GM19025 (cell line): ENCODE data around the gene RAB36.

Experiments used
- ATAC-seq: cut with Tn5 transposase; IDR thresholded peaks from one replicate; pipeline ENCODE4 v1.9.1; 2021; ENCODE audit warnings: mild to moderate bottlenecking, low read depth, moderate library complexity; ENCODE audit not compliant: unreplicated experiment

The RAB36 gene, protein sequence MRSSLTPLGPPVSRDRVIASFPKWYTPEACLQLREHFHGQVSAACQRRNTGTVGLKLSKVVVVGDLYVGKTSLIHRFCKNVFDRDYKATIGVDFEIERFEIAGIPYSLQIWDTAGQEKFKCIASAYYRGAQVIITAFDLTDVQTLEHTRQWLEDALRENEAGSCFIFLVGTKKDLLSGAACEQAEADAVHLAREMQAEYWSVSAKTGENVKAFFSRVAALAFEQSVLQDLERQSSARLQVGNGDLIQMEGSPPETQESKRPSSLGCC

DNA sequence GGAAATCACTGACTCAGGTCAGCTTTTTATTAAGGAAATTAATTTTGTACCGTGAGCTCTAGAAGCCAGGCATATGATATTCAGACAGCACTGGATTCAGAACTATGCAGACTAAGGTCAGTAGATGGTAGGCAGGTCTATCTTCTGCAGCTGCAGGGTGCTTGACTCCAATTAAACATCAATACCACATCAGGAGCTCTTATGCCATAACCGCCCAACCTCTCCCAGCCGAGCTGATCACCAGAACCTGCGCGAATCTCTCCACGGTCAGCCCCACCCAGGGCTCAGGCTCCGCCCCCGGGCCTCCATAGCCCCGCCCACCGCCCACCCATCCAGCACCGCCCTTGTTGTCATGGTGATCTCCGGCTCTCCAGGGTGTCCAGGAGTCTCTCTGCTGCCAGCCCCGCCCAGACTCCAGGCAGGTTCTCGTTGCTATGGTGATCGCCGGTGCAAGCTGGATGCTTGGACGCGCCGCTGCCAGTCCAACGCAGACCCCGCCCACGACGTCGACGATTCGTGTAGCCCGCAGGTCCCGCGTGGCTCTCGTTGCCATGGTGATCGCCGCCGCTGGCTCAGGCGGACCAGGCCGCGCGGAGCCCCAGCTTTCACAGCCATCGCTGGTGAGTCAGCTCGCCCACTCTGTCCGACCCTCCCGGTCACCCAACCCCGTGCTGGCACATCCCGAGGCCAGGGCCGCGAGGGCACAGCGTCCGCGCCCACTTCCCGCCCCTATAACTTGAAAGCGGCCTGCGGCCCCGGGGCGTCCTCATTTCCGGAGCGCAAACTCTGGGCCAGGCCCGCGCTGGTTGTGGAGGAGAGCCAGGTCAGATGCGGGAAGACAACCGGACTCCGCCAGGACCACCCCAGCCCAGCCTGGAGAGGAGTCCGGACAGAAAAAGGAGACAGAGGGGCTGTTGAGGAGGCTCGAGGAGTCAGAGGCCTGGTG lies at the start of gene RAB36:
Gene RAB36 (plus strand): TSS at position 546 of the 946 bp plus-strand sequence. CDS start 1,140 bp downstream, outside the sequence.
- peak; percentile 48 for ATAC-seq

GRCh38 chr22:23095733-23096342 lies 49.4 kb upstream of the RAB36 start:
- ATAC-seq, result no peak

- ATAC-seq, result no peak
Measured at GRCh38 chr22:23097412-23098229, 47.7 kb upstream of the RAB36 start.

DNA sequence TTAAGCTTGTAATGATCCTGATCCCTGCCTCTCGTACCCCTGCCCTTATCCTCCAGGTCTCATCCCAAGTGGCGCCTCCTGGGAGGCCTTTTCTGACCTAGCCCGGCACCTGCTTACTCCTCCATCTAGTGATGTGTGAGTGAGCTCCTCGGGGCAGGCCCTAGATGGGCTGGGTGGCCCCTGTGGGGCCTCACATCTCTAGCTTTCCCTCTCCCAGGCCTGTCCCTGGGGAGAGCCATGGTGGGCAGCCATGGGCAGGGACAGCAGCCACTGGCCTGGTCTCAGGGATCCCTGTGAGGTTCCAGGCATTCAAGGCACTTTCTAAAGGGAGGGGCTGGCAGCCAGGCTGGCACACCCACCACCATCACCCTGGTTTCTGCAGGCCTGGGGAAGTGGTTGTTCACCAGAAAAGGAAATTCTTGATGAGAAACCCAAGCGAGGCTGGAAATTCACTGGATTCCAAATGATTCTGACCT lies 47.0 kb upstream of the RAB36 start:
- ATAC-seq, result no peak

GRCh38 chr22:23098718-23099530 lies 46.4 kb upstream of the RAB36 start:
- no peak for ATAC-seq

GRCh38 chr22:23099531-23099804 lies 45.8 kb upstream of the RAB36 start:
- no peak for ATAC-seq

GRCh38 chr22:23100124-23100801 lies 45.0 kb upstream of the RAB36 start:
- no peak for ATAC-seq

GRCh38 chr22:23101524-23101923 lies 43.8 kb upstream of the RAB36 start:
- ATAC-seq, result no peak

DNA sequence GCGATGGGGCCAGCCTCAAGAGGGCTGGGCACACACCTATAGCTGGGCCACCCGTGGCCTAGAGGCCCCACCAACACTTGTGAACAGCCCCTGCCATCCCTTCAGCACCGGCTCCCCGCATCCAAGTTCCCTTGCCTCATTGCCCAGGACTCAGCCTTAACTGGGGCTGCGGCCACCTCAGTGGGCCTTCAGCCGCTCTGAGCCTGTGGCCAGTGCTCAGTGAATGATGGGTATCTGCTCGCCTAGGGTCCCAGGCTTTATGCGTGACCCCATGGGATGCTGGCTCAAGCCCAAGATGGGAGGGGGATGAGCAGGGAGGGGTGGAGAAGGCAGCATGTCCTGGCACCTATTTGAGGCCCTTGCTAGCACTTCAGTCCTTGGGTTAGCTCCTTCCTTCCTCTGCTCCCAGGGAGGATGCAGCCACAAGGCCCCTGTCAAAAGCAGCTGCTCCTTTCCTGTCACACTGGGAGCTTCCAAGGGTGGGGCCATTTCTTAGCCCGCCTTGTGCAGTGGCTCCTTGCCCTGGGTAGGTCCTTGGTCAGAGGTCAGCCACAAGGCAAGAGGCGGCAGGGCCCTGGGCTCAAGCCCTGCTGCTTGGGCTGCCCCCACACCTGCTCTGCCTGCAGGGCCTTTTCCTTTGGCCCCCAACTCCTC lies 43.1 kb upstream of the RAB36 start:
- ATAC-seq, result no peak

DNA sequence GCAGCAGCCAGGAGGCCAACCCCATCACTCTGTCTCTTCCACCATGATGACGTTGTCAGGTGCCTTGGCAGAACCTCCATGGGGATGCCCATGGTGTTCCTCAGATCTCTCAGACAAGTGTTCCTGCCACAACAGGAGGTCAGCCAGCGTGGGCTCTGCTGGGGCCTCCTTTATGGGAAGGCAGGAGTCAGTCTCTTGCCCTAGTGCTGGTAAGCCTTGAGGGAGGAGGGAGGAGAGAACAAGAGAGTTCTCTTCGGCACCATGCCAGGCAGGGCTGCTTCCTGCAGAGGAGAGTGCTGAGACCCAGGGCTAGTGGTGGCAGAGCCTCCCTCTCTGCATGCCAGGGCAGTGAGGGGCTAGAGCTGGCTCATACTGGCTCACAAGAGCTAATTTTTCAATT lies 42.5 kb upstream of the RAB36 start:
- no peak for ATAC-seq

- ATAC-seq, result no peak
Measured at GRCh38 chr22:23103199-23103954, 41.9 kb upstream of the RAB36 start.

GRCh38 chr22:23104187-23104971 lies 40.9 kb upstream of the RAB36 start:
- no peak for ATAC-seq

DNA sequence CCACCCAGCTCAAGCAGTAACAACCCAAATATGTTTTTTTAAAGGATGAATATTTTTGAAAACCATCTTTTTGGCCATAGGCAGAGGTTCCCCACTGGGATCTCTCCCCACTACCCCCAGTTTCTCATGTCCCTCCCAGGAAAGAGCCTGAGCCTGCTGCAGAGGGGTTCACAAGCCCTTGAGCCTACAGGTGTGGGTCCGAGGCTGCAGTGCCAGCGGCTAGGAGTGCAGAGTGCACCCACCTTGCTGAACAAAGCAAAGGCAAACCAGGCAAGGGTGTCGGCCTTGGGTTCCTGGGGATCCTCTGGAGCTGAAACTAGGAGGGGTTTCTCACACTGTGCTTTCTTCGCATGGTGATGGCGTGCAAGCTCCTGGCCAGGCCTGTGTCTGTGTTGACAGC lies 40.0 kb upstream of the RAB36 start:
- no peak for ATAC-seq

- ATAC-seq, result no peak
Measured at GRCh38 chr22:23105919-23106318, 39.4 kb upstream of the RAB36 start.

GRCh38 chr22:23106344-23106743 lies 38.9 kb upstream of the RAB36 start:
- no peak for ATAC-seq

GRCh38 chr22:23106906-23107367 lies 38.3 kb upstream of the RAB36 start:
- ATAC-seq, result no peak
